Memory B cell (primary cell): ENCODE measurements around the gene ROPN1.
"Not testable (repeated sequence)": the region's sequence is repeated elsewhere in the genome, so short reads cannot be mapped to it uniquely, and the experiment has no call there.

Experiments
- ATAC-seq: fragments of 150-1000 bp; cut with Tn5 transposase; 2 replicates; pipeline ENCODE4 v1.10.0; 2021; ENCODE audit warnings: low read depth, mild to moderate bottlenecking, moderate library complexity
- DNase-seq, 2 donors: peaks; one replicate each; pipeline ENCODE4 v3.0.0; 2022; ENCODE audit warnings: low spot score in 2 of 2
- H3K27ac Mint-ChIP-seq: one replicate; pipeline ENCODE4 v1.8.0; 2022; ENCODE audit warnings: mild to moderate bottlenecking, moderate library complexity, mixed read lengths
- H3K27me3 Mint-ChIP-seq: one replicate; pipeline ENCODE4 v1.8.0; 2022; ENCODE audit warnings: mixed read lengths
- H3K36me3 Mint-ChIP-seq: one replicate; pipeline ENCODE4 v1.8.0; 2022; ENCODE audit warnings: mild to moderate bottlenecking, mixed read lengths
- H3K4me1 Mint-ChIP-seq: one replicate; pipeline ENCODE4 v1.8.0; 2022; ENCODE audit warnings: mixed read lengths
- H3K4me3 Mint-ChIP-seq: one replicate; pipeline ENCODE4 v1.8.0; 2022; ENCODE audit warnings: mild to moderate bottlenecking, moderate library complexity, mixed read lengths
- H3K9me3 Mint-ChIP-seq: one replicate; pipeline ENCODE4 v1.8.0; 2022; ENCODE audit warnings: mixed read lengths

Gene ROPN1

GRCh38 chr3:124017502-124017901 lies 25.6 kb upstream of the ROPN1 start:
- DNase-seq, H3K4me1 Mint-ChIP-seq, H3K36me3 Mint-ChIP-seq, H3K9me3 Mint-ChIP-seq, ATAC-seq, H3K4me3 Mint-ChIP-seq, H3K27ac Mint-ChIP-seq: not testable (repeated sequence)
- peaks cover 17% of the 10 kb centered on the region for H3K27me3 Mint-ChIP-seq

GRCh38 chr3:124016483-124016882 lies 24.6 kb upstream of the ROPN1 start:
- H3K4me1 Mint-ChIP-seq, H3K36me3 Mint-ChIP-seq, H3K27ac Mint-ChIP-seq, DNase-seq, ATAC-seq, H3K9me3 Mint-ChIP-seq, H3K4me3 Mint-ChIP-seq: not testable (repeated sequence)
- H3K27me3 Mint-ChIP-seq, result peaks cover 17% of the 10 kb centered on the region

GRCh38 chr3:124014366-124014942 lies 22.5 kb upstream of the ROPN1 start:
- Mint-ChIP-seq H3K4me1 (no peaks in the 10 kb centered on the region), H3K27me3 (peaks cover 16% of the 10 kb centered on the region), H3K9me3 (no peaks in the 10 kb centered on the region), H3K36me3 (no peaks in the 10 kb centered on the region), H3K27ac (no peak overlapping the region), H3K4me3 (no peak overlapping the region)
- ATAC-seq (no peak), DNase-seq (no peak)

GRCh38 chr3:124008321-124008720 lies 16.4 kb upstream of the ROPN1 start:
- not testable (repeated sequence) for H3K4me1 Mint-ChIP-seq, H3K36me3 Mint-ChIP-seq, H3K27ac Mint-ChIP-seq, ATAC-seq, H3K9me3 Mint-ChIP-seq, DNase-seq, H3K4me3 Mint-ChIP-seq
- H3K27me3 Mint-ChIP-seq, result peaks cover 17% of the 10 kb centered on the region

GRCh38 chr3:124007186-124007585 lies 15.3 kb upstream of the ROPN1 start:
- ATAC-seq, result no peak
- no peak for DNase-seq
- H3K9me3 Mint-ChIP-seq, result no peaks in the 10 kb centered on the region
- no peak overlapping the region for H3K27ac Mint-ChIP-seq
- no peaks in the 10 kb centered on the region for H3K4me1 Mint-ChIP-seq
- peaks cover 21% of the 10 kb centered on the region for H3K27me3 Mint-ChIP-seq
- H3K4me3 Mint-ChIP-seq, result no peak overlapping the region
- no peaks in the 10 kb centered on the region for H3K36me3 Mint-ChIP-seq

- not testable (repeated sequence) for H3K4me1 Mint-ChIP-seq, DNase-seq, H3K27ac Mint-ChIP-seq, H3K9me3 Mint-ChIP-seq, H3K36me3 Mint-ChIP-seq, ATAC-seq, H3K4me3 Mint-ChIP-seq
- H3K27me3 Mint-ChIP-seq, result peaks cover 31% of the 10 kb centered on the region
Measured at GRCh38 chr3:124002405-124003079, 10.6 kb upstream of the ROPN1 start.

GRCh38 chr3:124001366-124001765 lies 9.4 kb upstream of the ROPN1 start:
- DNase-seq, H3K9me3 Mint-ChIP-seq, H3K27ac Mint-ChIP-seq, H3K4me1 Mint-ChIP-seq, H3K4me3 Mint-ChIP-seq, ATAC-seq, H3K36me3 Mint-ChIP-seq: not testable (repeated sequence)
- peaks cover 29% of the 10 kb centered on the region for H3K27me3 Mint-ChIP-seq

- no peak overlapping the region for H3K4me3 Mint-ChIP-seq
Measured at GRCh38 chr3:123997543-123997942, 5.6 kb upstream of the ROPN1 start.

GRCh38 chr3:123993818-123994217 lies 1.9 kb upstream of the ROPN1 start:
- Mint-ChIP-seq H3K36me3 (no peaks in the 10 kb centered on the region), H3K27ac (no peak overlapping the region), H3K4me3 (no peak overlapping the region), H3K4me1 (no peaks in the 10 kb centered on the region), H3K27me3 (peaks cover 18% of the 10 kb centered on the region), H3K9me3 (no peaks in the 10 kb centered on the region)
- ATAC-seq (no peak), DNase-seq (no peak)

More at GRCh38 chr3:123997543-123997942, 5.6 kb upstream of the ROPN1 start:
- no peaks in the 10 kb centered on the region for H3K4me1 Mint-ChIP-seq
- H3K27ac Mint-ChIP-seq, result no peak overlapping the region
- H3K9me3 Mint-ChIP-seq, result no peaks in the 10 kb centered on the region
- no peaks in the 10 kb centered on the region for H3K36me3 Mint-ChIP-seq
- H3K27me3 Mint-ChIP-seq, result peaks cover 16% of the 10 kb centered on the region
- ATAC-seq (no peak), DNase-seq (no peak)

- no peak overlapping the region for H3K27ac Mint-ChIP-seq
- no peaks in the 10 kb centered on the region for H3K4me1 Mint-ChIP-seq
- peaks cover 23% of the 10 kb centered on the region for H3K27me3 Mint-ChIP-seq
- ATAC-seq (no peak), DNase-seq (no peak)
- H3K4me3 Mint-ChIP-seq, result no peak overlapping the region
- no peaks in the 10 kb centered on the region for H3K9me3 Mint-ChIP-seq
- no peaks in the 10 kb centered on the region for H3K36me3 Mint-ChIP-seq
Measured at GRCh38 chr3:123986427-123986826, 5.5 kb downstream of the ROPN1 start.

- Mint-ChIP-seq H3K4me3 (no peak overlapping the region), H3K9me3 (no peaks in the 10 kb centered on the region), H3K36me3 (no peaks in the 10 kb centered on the region), H3K4me1 (peaks cover under 1% of the 10 kb centered on the region), H3K27ac (no peak overlapping the region), H3K27me3 (peaks cover 21% of the 10 kb centered on the region)
- ATAC-seq (no peak), DNase-seq (no peak)
Measured at GRCh38 chr3:123984957-123985356, 7.0 kb downstream of the ROPN1 start.

- no peaks in the 10 kb centered on the region for H3K9me3 Mint-ChIP-seq
- no peaks in the 10 kb centered on the region for H3K36me3 Mint-ChIP-seq
- no peak overlapping the region for H3K4me3 Mint-ChIP-seq
- no peak overlapping the region for H3K27ac Mint-ChIP-seq
- DNase-seq (no peak), ATAC-seq (no peak)
- peaks cover 3% of the 10 kb centered on the region for H3K4me1 Mint-ChIP-seq
- H3K27me3 Mint-ChIP-seq, result peaks cover 18% of the 10 kb centered on the region
Measured at GRCh38 chr3:123984350-123984749, 7.6 kb downstream of the ROPN1 start.

- H3K27me3 Mint-ChIP-seq, result peaks cover 14% of the 10 kb centered on the region
- not testable (repeated sequence) for H3K9me3 Mint-ChIP-seq, H3K27ac Mint-ChIP-seq, ATAC-seq, H3K4me1 Mint-ChIP-seq, H3K36me3 Mint-ChIP-seq, H3K4me3 Mint-ChIP-seq, DNase-seq
Measured at GRCh38 chr3:123981317-123981716, 10.6 kb downstream of the ROPN1 start.

- Mint-ChIP-seq H3K4me1 (peaks cover 3% of the 10 kb centered on the region), H3K4me3 (no peak overlapping the region), H3K27me3 (peaks cover 14% of the 10 kb centered on the region), H3K9me3 (no peaks in the 10 kb centered on the region), H3K36me3 (no peaks in the 10 kb centered on the region), H3K27ac (no peak overlapping the region)
- no peak for ATAC-seq
- no peak for DNase-seq
Measured at GRCh38 chr3:123980539-123980938, 11.4 kb downstream of the ROPN1 start.
